Calu3 (cell line): ENCODE measurements around the gene ABCC11. TPM values are rescaled to one million over a fixed set of nuclear protein-coding genes. Genes with fewer than 3 reads are reported as not detected.

ENCODE experiments used
- BruUV-seq: library from RNA; stranded (reverse); fragments of 400-500 nt; replicated peaks from 2 replicates; lab custom pipeline; 2021; lab: Mats Ljungman, UMichigan
- CTCF ChIA-PET: fragments of 300-600 bp; sonication (Branson Sonifier 250); formaldehyde crosslinking; loops from one replicate; lab custom pipeline; 2022; ENCODE audit warnings: antibody characterized with exemption; lab: Charles Lee
- DNase-seq: peaks from one replicate; pipeline ENCODE4 v3.0.0; 2022
- H3K27ac Mint-ChIP-seq: one replicate; pipeline ENCODE4 v1.8.0; 2022; ENCODE audit warnings: mixed read lengths; ENCODE audit not compliant: unreplicated experiment
- H3K27me3 Mint-ChIP-seq: one replicate; pipeline ENCODE4 v1.8.0; 2022; ENCODE audit warnings: mixed read lengths; ENCODE audit not compliant: unreplicated experiment
- H3K36me3 Mint-ChIP-seq: one replicate; pipeline ENCODE4 v1.8.0; 2022; ENCODE audit warnings: mild to moderate bottlenecking, moderate library complexity, mixed read lengths; ENCODE audit not compliant: insufficient read depth, unreplicated experiment
- H3K4me1 Mint-ChIP-seq: one replicate; pipeline ENCODE4 v1.8.0; 2022; ENCODE audit warnings: mild to moderate bottlenecking, low read depth, mixed read lengths; ENCODE audit not compliant: unreplicated experiment
- H3K4me3 Mint-ChIP-seq: one replicate; pipeline ENCODE4 v1.8.0; 2022; ENCODE audit warnings: mild to moderate bottlenecking, low read depth, moderate library complexity, mixed read lengths; ENCODE audit not compliant: unreplicated experiment
- H3K9me3 Mint-ChIP-seq: one replicate; pipeline ENCODE4 v1.8.0; 2022; ENCODE audit warnings: low read depth, mixed read lengths; ENCODE audit not compliant: unreplicated experiment
- CTCF ChIP-seq: fragments of 200-600 bp; IDR thresholded peaks from one replicate; pipeline ENCODE4 v1.8.0; 2022; ENCODE audit warnings: antibody characterized with exemption; ENCODE audit not compliant: unreplicated experiment
- intact Hi-C: fragments of 100-400 bp; cut with micrococcal nuclease; formaldehyde crosslinking; loops from one replicate; pipeline ENCODE4 v1.10.0; 2022; ENCODE audit not compliant: unreplicated experiment
- total RNA-seq: library from RNA; stranded (reverse); gene quantifications from 2 replicates; pipeline ENCODE4 v1.2.3, GENCODE V29; 2022

Gene ABCC11
- total RNA-seq, 1 experiment from 2014 or later, result 0.26 TPM

GRCh38 chr16:48217708-48218107, 29.6 kb downstream of the ABCC11 start:
- H3K4me3 Mint-ChIP-seq, result no peak overlapping the region
- CTCF ChIA-PET, result no interaction called here
- intact Hi-C loops, result no loop called here
- no peaks in the 10 kb centered on the region for H3K9me3 Mint-ChIP-seq
- H3K36me3 Mint-ChIP-seq, result no peaks in the 10 kb centered on the region
- no peak overlapping the region for H3K27ac Mint-ChIP-seq
- no peak for TF ChIP-seq CTCF
- BruUV-seq, result no TSS peak
- H3K27me3 Mint-ChIP-seq, result peaks cover 16% of the 10 kb centered on the region
- peaks cover 30% of the 10 kb centered on the region for H3K4me1 Mint-ChIP-seq
- no peak for DNase-seq

- H3K9me3 Mint-ChIP-seq, result no peaks in the 10 kb centered on the region
- CTCF ChIA-PET, result interaction anchor here (0.6 to 1.3 kb wide), 6 partner anchors 14 to 150 kb away, joined by 3 to 4 read pairs (median 4); no protein-coding TSS in a partner anchor
- H3K36me3 Mint-ChIP-seq, result no peaks in the 10 kb centered on the region
- H3K27ac Mint-ChIP-seq, result no peak overlapping the region
- H3K4me1 Mint-ChIP-seq, result peaks cover 22% of the 10 kb centered on the region
- TF ChIP-seq CTCF, result no peak
- intact Hi-C loops, result no loop called here
- H3K27me3 Mint-ChIP-seq, result peaks cover 16% of the 10 kb centered on the region
- peak; percentile 24 for DNase-seq
- no peak overlapping the region for H3K4me3 Mint-ChIP-seq
- no TSS peak for BruUV-seq
Measured at GRCh38 chr16:48215738-48216137, 31.6 kb downstream of the ABCC11 start.

- no TSS peak for BruUV-seq
- CTCF ChIA-PET, result interaction anchor here (0.6 kb wide), 1 partner anchor 114 kb away, joined by 3 read pairs; no protein-coding TSS in a partner anchor
- peaks cover 41% of the 10 kb centered on the region for H3K27me3 Mint-ChIP-seq
- no peaks in the 10 kb centered on the region for H3K36me3 Mint-ChIP-seq
- no peak for TF ChIP-seq CTCF
- DNase-seq, result no peak
- intact Hi-C loops, result no loop called here
- no peak overlapping the region for H3K27ac Mint-ChIP-seq
- no peaks in the 10 kb centered on the region for H3K9me3 Mint-ChIP-seq
- no peak overlapping the region for H3K4me3 Mint-ChIP-seq
- H3K4me1 Mint-ChIP-seq, result peaks cover 22% of the 10 kb centered on the region
Measured at GRCh38 chr16:48212033-48212432, 35.3 kb downstream of the ABCC11 start.

- no TSS peak for BruUV-seq
- Mint-ChIP-seq H3K4me1 (peaks cover 17% of the 10 kb centered on the region), H3K27me3 (peaks cover 49% of the 10 kb centered on the region), H3K9me3 (no peaks in the 10 kb centered on the region), H3K27ac (no peak overlapping the region), H3K36me3 (no peaks in the 10 kb centered on the region), H3K4me3 (no peak overlapping the region)
- no peak for TF ChIP-seq CTCF
- no peak for DNase-seq
- intact Hi-C loops, result no loop called here
- CTCF ChIA-PET, result no interaction called here
Measured at GRCh38 chr16:48210747-48211146, 36.6 kb downstream of the ABCC11 start.
